Kidney (tissue), 14 donors: ENCODE results near the gene AURKB. TPM values are rescaled to one million over a fixed set of nuclear protein-coding genes. Genes with fewer than 3 reads are reported as not detected.
"Not testable (repeated sequence)": the region's sequence is repeated elsewhere in the genome, so short reads cannot be mapped to it uniquely, and the experiment has no call there.

Experiments used
- DNase-seq, 5 donors: peaks; one replicate each; pipeline ENCODE4 v3.0.0-alpha.2; 2013 to 2020
- FAIRE-seq: peaks from 2 replicates; lab custom pipeline; 2012; peaks lifted over from hg19 to GRCh38; lab: Jason Lieb, UNC
- H3K27ac ChIP-seq, 2 donors: one replicate each; pipeline ENCODE4 v1.7.0; 2013; ENCODE audit warnings: low read depth in 2 of 2, low read length in 2 of 2, inconsistent platforms in 1 of 2
- H3K27me3 ChIP-seq: one replicate; pipeline ENCODE4 v1.7.1; 2013; ENCODE audit warnings: low read length, inconsistent platforms; ENCODE audit not compliant: control insufficient read depth, insufficient read depth
- H3K36me3 ChIP-seq, 3 donors: one replicate each; pipeline versions ENCODE4 v1.7.0 to v1.7.1; 2013; ENCODE audit warnings: low read length in 3 of 3, control low read depth in 1 of 3, inconsistent platforms in 1 of 3; ENCODE audit not compliant: insufficient read depth in 3 of 3, control insufficient read depth in 2 of 3
- H3K4me1 ChIP-seq, 3 donors: one replicate each; pipeline versions ENCODE4 v1.7.0 to v1.7.1; 2013; ENCODE audit warnings: low read length in 3 of 3, inconsistent platforms in 1 of 3, low read depth in 1 of 3; ENCODE audit not compliant: control insufficient read depth in 2 of 3, insufficient read depth in 2 of 3
- H3K4me3 ChIP-seq, 3 donors: one replicate each; pipeline versions ENCODE4 v1.7.0 to v1.8.1; 2013; ENCODE audit warnings: low read length in 3 of 3, control low read depth in 1 of 3, inconsistent platforms in 1 of 3
- H3K9ac ChIP-seq, 3 donors: one replicate each; pipeline versions ENCODE4 v1.7.0 to v1.7.1; 2013; ENCODE audit warnings: low read length in 3 of 3, control low read depth in 1 of 3, inconsistent platforms in 1 of 3
- H3K9me3 ChIP-seq, 3 donors: one replicate each; pipeline versions ENCODE4 v1.7.0 to v1.7.1; 2013; ENCODE audit warnings: low read length in 3 of 3, control low read depth in 1 of 3, inconsistent platforms in 1 of 3; ENCODE audit not compliant: control insufficient read depth in 2 of 3, insufficient read depth in 1 of 3
- CTCF ChIP-seq: IDR thresholded peaks from 3 replicates; pipeline ENCODE4 v1.5.1; 2012; ENCODE audit warnings: mild to moderate bottlenecking, moderate library complexity, borderline replicate concordance; ENCODE audit not compliant: insufficient read depth; ENCODE audit errors: extremely low read depth
- intact Hi-C: fragments of 100-400 bp; cut with DNase I; formaldehyde crosslinking; loops from one replicate; pipeline ENCODE4 v1.11.1; 2022
- polyA plus RNA-seq: library from polyadenylated mRNA; stranded (reverse); fragments of 350-450 nt; fragmentation: Illumina TruSeq; extraction: RNeasy Lipid Tissue Mini Kit (QIAGEN cat#74804); gene quantifications from one replicate; pipeline ENCODE4 v1.2.3, GENCODE V29; 2014; ENCODE audit warnings: low read depth, low replicate concordance; ENCODE audit not compliant: insufficient read depth
- total RNA-seq: library from RNA; stranded (reverse); fragmentation: NEBNext Ultra II Directional; extraction: Animal tissue kit (Norgen Biotek cat#: 25700); gene quantifications from one replicate; pipeline ENCODE4 v1.2.1, GENCODE V29; 2021
- donor health status: control.
- donor health status: control.
- donor health status: control.
- donor health status: control.
- donor health status: control.
- donor health status: DM: yes; HTN: yes; CAD: no.
- donor health status: Normal renal cell carcinoma (clear cell type).

AURKB gene
- total and polyA plus RNA-seq, 2 donors from 2014 or later, result 0.43 to 2.8 TPM

- TF ChIP-seq CTCF, result no peak
- Histone ChIP-seq H3K9me3 (no peaks in the 10 kb centered on the region), H3K4me3 (no peak overlapping the region), H3K9ac (no peak overlapping the region), H3K36me3 (peaks cover 0 to 28% (median 13%) of the 10 kb centered on the region in 3 donors), H3K27ac (no peak overlapping the region), H3K27me3 (no peaks in the 10 kb centered on the region), H3K4me1 (no peaks in the 10 kb centered on the region)
- no peak for DNase-seq
- intact Hi-C loops, result no loop called here
- no peak for FAIRE-seq
Measured at GRCh38 chr17:8256291-8256690, 45.9 kb upstream of the AURKB start.

- H3K4me3 ChIP-seq, result no peak overlapping the region
- no peak for FAIRE-seq
- H3K27ac ChIP-seq, result no peak overlapping the region
- peak in 1 of 5 donors; percentile 48 for DNase-seq
- H3K9me3 ChIP-seq, result no peaks in the 10 kb centered on the region
- peaks cover 0 to 28% (median 13%) of the 10 kb centered on the region in 3 donors for H3K36me3 ChIP-seq
- H3K27me3 ChIP-seq, result no peaks in the 10 kb centered on the region
- intact Hi-C loops, result no loop called here
- TF ChIP-seq CTCF, result no peak
- H3K9ac ChIP-seq, result no peak overlapping the region
- no peaks in the 10 kb centered on the region for H3K4me1 ChIP-seq
Measured at GRCh38 chr17:8255499-8255898, 45.1 kb upstream of the AURKB start.

- DNase-seq (peak in 1 of 5 donors; percentile 65), FAIRE-seq (no peak)
- intact Hi-C loops, result no loop called here
- TF ChIP-seq CTCF, result no peak
- Histone ChIP-seq H3K9me3 (no peaks in the 10 kb centered on the region), H3K27me3 (no peaks in the 10 kb centered on the region), H3K27ac (no peak overlapping the region), H3K4me1 (no peaks in the 10 kb centered on the region), H3K4me3 (no peak overlapping the region), H3K9ac (no peak overlapping the region), H3K36me3 (peaks cover 0 to 28% (median 13%) of the 10 kb centered on the region in 3 donors)
Measured at GRCh38 chr17:8254881-8255280, 44.5 kb upstream of the AURKB start.

- no peak overlapping the region for H3K27ac ChIP-seq
- no peaks in the 10 kb centered on the region for H3K9me3 ChIP-seq
- H3K27me3 ChIP-seq, result no peaks in the 10 kb centered on the region
- H3K4me1 ChIP-seq, result peaks cover 0 to 3% (median 0%) of the 10 kb centered on the region in 3 donors
- DNase-seq (peak in 3 of 5 donors; percentile 14 to 61 (median 52)), FAIRE-seq (no peak)
- peak; percentile 49 for TF ChIP-seq CTCF
- intact Hi-C loops, result no loop called here
- H3K9ac ChIP-seq, result no peak overlapping the region
- H3K36me3 ChIP-seq, result peaks cover 0 to 28% (median 13%) of the 10 kb centered on the region in 3 donors
- no peak overlapping the region for H3K4me3 ChIP-seq
Measured at GRCh38 chr17:8253801-8254200, 43.4 kb upstream of the AURKB start.

- H3K27ac ChIP-seq, H3K9ac ChIP-seq, H3K27me3 ChIP-seq, intact Hi-C loops, H3K9me3 ChIP-seq, H3K4me3 ChIP-seq, DNase-seq, H3K4me1 ChIP-seq, FAIRE-seq: not testable (repeated sequence)
- H3K36me3 ChIP-seq, result peaks cover 0 to 15% (median 10%) of the 10 kb centered on the region in 3 donors
Measured at GRCh38 chr17:8251411-8251810, 41.0 kb upstream of the AURKB start.
